ENCODE measurements around the gene ZFP37.
"Not testable (repeated sequence)": the region's sequence is repeated elsewhere in the genome, so short reads cannot be mapped to it uniquely, and the experiment has no call there.

The ZFP37 gene

DNA sequence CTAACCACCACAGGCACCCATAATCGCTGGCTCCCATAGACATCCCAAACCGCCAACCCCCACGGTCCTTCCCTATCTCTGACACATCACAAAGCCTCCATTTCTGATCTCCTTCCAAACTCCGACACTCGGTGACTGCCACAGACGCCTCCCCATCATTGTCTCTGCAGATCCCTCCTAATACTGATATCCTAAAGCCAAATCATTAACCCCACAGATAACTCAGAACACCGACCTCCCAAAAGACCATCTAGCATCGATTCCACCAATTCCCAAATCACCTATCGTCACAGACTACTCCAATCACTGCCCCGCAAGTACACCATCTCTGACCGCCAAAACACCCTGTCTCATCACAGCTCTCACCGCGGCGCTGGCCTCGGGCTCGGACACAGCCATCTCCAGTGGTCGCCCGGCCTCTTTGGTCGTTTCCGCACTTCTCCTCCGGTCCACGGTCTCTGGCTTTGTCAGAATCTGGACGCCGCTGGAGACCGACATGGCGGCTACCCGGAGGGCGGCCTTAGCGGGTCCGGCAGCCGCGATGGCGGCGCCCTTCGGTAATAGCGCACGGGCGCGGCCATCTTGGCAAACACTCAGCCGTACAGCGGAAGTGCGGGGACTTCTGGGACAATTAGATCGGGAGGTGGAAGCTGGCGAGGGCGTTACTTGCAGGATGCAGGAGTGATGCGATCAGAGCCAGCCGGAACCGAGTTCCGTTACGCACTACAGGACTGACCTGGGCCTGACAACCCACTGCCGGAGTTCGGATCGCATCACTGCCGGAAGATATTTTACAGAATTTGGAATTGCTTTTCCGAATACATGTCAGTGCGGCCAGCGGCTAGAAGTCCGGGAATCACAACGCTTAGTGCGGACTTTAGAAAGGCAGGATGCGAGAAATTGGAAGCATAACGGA, at the start of gene ZFP37 (continued):
- TF ChIP-seq GFI1B (tag by site-specific recombination; IDR thresholded peaks at IDR 0.05), result peak; percentile 55; the same call in 1 of the 2 replicates
- no peak for TF ChIP-seq ZNF16 (tag by site-specific recombination; IDR thresholded peaks at IDR 0.05; ENCODE audit: low read depth)
- TF ChIP-seq SP7 (tag by site-specific recombination; IDR thresholded peaks at IDR 0.05), result peak; percentile 39; the same call in 1 of the 2 replicates
- TF ChIP-seq TCF7L2 (IDR thresholded peaks at IDR 0.05; ENCODE audit: borderline replicate concordance, low read depth, low read length), result peak; percentile 79

- H3K4me3 ChIP-seq (ENCODE audit: low read depth, low read length); H3K4me1 ChIP-seq (ENCODE audit: control insufficient read depth, insufficient read depth, low read length); H3K36me3 ChIP-seq (ENCODE audit: control insufficient read depth in 2 of 2, insufficient read depth in 1 of 2, low read length in 2 of 2); H3K27ac ChIP-seq (ENCODE audit: extremely low read depth, low read depth, low read length); POLR2A ChIA-PET; CTCF ChIA-PET; H3K9me3 ChIP-seq (ENCODE audit: control insufficient read depth, insufficient read depth, low read depth, low read length): not testable (repeated sequence)
Observed at GRCh38 chr9:113105345-113105744, 48.8 kb upstream of the ZFP37 start.

- Histone ChIP-seq H3K4me3 (ENCODE audit: low read depth, low read length) (no peak overlapping the region), H3K4me1 (ENCODE audit: control insufficient read depth, insufficient read depth, low read length) (no peaks in the 10 kb centered on the region), H3K27ac (ENCODE audit: extremely low read depth, low read depth, low read length) (no peak overlapping the region), H3K36me3 (ENCODE audit: control insufficient read depth in 2 of 2, insufficient read depth in 1 of 2, low read length in 2 of 2) (no peaks in the 10 kb centered on the region), H3K9me3 (ENCODE audit: control insufficient read depth, insufficient read depth, low read depth, low read length) (no peaks in the 10 kb centered on the region)
- POLR2A ChIA-PET, result no interaction called here
- no peak for TF ChIP-seq ZNF791 (tag by site-specific recombination; IDR thresholded peaks at IDR 0.05)
- TF ChIP-seq ZNF433 (tag by site-specific recombination; IDR thresholded peaks at IDR 0.05; ENCODE audit: low read depth), result no peak
- no peak for TF ChIP-seq MEIS1 (CRISPR knock-in tag; IDR thresholded peaks at IDR 0.05; ENCODE audit: borderline replicate concordance)
- no peak for TF ChIP-seq ZNF341 (tag by site-specific recombination; IDR thresholded peaks at IDR 0.05; ENCODE audit: low read depth)
- TF ChIP-seq YY1 (tag by site-specific recombination; IDR thresholded peaks at IDR 0.05), result no peak
- TF ChIP-seq ZNF660 (tag by site-specific recombination; IDR thresholded peaks at IDR 0.05), result no peak
- TF ChIP-seq ZNF521 (tag by site-specific recombination; IDR thresholded peaks at IDR 0.05), result no peak
- no peak for TF ChIP-seq TCF7L2 (IDR thresholded peaks at IDR 0.05; ENCODE audit: borderline replicate concordance, low read depth, low read length)
- TF ChIP-seq GLI2 (tag by site-specific recombination; IDR thresholded peaks at IDR 0.05; ENCODE audit: borderline replicate concordance, low read depth), result no peak
- no peak for TF ChIP-seq ZNF248 (tag by site-specific recombination; IDR thresholded peaks at IDR 0.05)
- TF ChIP-seq, protein P1, sequence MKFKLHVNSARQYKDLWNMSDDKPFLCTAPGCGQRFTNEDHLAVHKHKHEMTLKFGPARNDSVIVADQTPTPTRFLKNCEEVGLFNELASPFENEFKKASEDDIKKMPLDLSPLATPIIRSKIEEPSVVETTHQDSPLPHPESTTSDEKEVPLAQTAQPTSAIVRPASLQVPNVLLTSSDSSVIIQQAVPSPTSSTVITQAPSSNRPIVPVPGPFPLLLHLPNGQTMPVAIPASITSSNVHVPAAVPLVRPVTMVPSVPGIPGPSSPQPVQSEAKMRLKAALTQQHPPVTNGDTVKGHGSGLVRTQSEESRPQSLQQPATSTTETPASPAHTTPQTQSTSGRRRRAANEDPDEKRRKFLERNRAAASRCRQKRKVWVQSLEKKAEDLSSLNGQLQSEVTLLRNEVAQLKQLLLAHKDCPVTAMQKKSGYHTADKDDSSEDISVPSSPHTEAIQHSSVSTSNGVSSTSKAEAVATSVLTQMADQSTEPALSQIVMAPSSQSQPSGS (tag by site-specific recombination; IDR thresholded peaks at IDR 0.05; ENCODE audit: low read depth), result no peak
- TF ChIP-seq ZNF624 (tag by site-specific recombination; IDR thresholded peaks at IDR 0.05), result no peak
- TF ChIP-seq ZFP3 (tag by site-specific recombination; IDR thresholded peaks at IDR 0.05; ENCODE audit: low read depth), result no peak
- TF ChIP-seq ZNF24 (tag by site-specific recombination; IDR thresholded peaks at IDR 0.05), result no peak
- no peak for TF ChIP-seq OVOL3 (tag by site-specific recombination; IDR thresholded peaks at IDR 0.05)
- TF ChIP-seq PRDM1 (tag by site-specific recombination; IDR thresholded peaks at IDR 0.05), result no peak
- CTCF ChIA-PET, result interaction anchor here (0.9 kb wide), 1 partner anchor 16 kb away, joined by 3 read pairs; no protein-coding TSS in a partner anchor
Observed at GRCh38 chr9:113095561-113095960, 39.0 kb upstream of the ZFP37 start.

DNA sequence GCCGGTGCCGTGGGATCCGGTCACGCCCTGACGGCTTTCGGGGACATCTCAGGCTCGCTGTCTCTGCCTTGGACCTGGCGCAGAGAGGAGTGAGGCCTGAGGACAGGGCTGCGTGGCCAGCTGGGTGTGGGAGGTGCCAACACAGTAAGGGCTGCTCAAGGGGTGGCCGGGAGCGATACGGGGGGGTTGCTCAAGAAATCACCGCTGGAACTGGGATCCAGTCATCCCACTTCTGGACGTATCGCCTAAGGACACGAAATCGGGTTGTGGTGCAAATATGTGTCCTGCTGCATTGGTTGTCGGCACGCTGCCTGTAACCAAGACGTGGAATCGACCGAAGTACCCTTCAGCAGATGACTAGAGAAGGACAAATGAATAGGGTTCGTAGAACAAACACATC, 33.4 kb upstream of the ZFP37 start:
- POLR2A ChIA-PET; H3K27ac ChIP-seq (ENCODE audit: extremely low read depth, low read depth, low read length); CTCF ChIA-PET: not testable (repeated sequence)

DNA sequence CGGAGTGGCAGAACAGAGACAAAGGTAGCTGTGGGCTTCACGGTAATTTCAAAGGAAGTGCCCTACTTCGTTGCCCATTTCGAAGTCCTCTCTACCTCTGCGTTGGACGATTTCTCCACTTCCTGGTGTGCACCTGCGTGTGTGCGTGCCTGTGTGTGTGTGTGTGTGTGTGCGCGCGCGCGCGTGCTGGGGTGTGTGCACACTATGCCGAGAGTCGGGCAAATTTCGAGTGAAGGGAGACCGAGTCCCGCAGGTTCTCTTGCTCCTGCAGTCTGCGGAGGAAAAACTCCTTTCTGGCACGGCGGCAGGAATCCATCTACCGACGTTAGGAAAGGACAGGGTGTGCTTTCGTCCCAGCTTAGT, 32.6 kb upstream of the ZFP37 start:
- H3K27ac ChIP-seq (ENCODE audit: extremely low read depth, low read depth, low read length); H3K9me3 ChIP-seq (ENCODE audit: control insufficient read depth, insufficient read depth, low read depth, low read length); H3K4me3 ChIP-seq (ENCODE audit: low read depth, low read length); H3K4me1 ChIP-seq (ENCODE audit: control insufficient read depth, insufficient read depth, low read length); POLR2A ChIA-PET; CTCF ChIA-PET; H3K36me3 ChIP-seq (ENCODE audit: control insufficient read depth in 2 of 2, insufficient read depth in 1 of 2, low read length in 2 of 2): not testable (repeated sequence)

More for the DNA sequence above, 33.4 kb upstream of the ZFP37 start:
- not testable (repeated sequence) for H3K4me3 ChIP-seq (ENCODE audit: low read depth, low read length); H3K4me1 ChIP-seq (ENCODE audit: control insufficient read depth, insufficient read depth, low read length); H3K36me3 ChIP-seq (ENCODE audit: control insufficient read depth in 2 of 2, insufficient read depth in 1 of 2, low read length in 2 of 2); H3K9me3 ChIP-seq (ENCODE audit: control insufficient read depth, insufficient read depth, low read depth, low read length)

DNA sequence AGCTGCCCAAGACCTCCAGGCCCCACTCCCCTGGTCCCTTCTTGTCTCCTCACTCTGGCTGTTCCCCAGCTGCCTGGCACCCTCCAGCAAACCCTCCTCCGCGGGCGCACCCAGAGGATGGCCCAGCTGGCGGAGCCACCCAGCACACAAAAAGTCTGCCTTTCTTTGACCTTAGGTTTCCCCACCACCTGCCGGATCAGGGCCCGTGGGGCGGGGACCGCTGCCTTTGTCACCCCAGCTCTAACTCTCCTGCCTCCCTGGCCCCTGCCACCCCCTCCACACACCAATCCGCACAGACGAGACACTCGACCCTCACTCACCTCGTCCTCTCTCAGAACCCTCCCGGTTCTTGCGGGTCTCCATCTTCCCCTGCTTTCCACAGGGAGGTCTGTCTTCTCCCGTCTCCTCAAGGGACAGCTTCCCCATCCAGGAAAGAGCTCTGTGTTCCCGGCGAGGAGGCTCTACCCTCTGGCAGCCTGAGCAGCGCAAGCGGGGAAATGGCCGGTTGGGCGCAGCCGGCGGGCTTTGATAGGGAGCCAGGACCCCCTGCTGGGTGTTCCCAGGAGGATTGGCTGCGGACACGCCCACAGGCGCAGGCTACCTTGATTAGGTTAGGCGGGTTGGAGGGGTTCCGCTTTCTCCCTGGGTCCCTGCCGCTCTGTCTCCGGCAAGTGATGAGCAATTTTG, 32.1 kb upstream of the ZFP37 start:
- CTCF ChIA-PET; H3K36me3 ChIP-seq (ENCODE audit: control insufficient read depth in 2 of 2, insufficient read depth in 1 of 2, low read length in 2 of 2); H3K27ac ChIP-seq (ENCODE audit: extremely low read depth, low read depth, low read length); H3K4me3 ChIP-seq (ENCODE audit: low read depth, low read length); H3K4me1 ChIP-seq (ENCODE audit: control insufficient read depth, insufficient read depth, low read length); POLR2A ChIA-PET; H3K9me3 ChIP-seq (ENCODE audit: control insufficient read depth, insufficient read depth, low read depth, low read length): not testable (repeated sequence)

DNA sequence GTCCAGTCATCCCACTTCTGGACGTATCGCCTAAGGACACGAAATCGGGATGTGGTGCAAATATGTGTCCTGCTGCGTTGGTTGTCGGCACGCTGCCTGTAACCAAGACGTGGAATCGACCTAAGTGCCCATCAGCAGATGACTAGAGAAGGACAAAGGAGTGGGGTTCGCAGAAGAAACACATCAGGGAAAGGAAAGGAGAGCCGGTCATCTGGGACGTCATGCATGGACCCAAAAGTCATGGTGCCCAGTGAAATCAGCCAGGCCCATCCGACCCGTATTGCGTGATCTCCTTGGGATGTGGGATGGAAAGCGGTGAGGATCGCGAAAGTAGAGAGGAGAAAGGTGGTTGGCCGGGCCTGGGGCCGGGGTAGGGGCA, 6.4 kb upstream of the ZFP37 start:
- H3K27ac ChIP-seq (ENCODE audit: extremely low read depth, low read depth, low read length); H3K4me1 ChIP-seq (ENCODE audit: control insufficient read depth, insufficient read depth, low read length); H3K9me3 ChIP-seq (ENCODE audit: control insufficient read depth, insufficient read depth, low read depth, low read length); POLR2A ChIA-PET; H3K4me3 ChIP-seq (ENCODE audit: low read depth, low read length); CTCF ChIA-PET; H3K36me3 ChIP-seq (ENCODE audit: control insufficient read depth in 2 of 2, insufficient read depth in 1 of 2, low read length in 2 of 2): not testable (repeated sequence)

Data from HEK293 (cell line).